Colonic mucosa (tissue), 4 donors: ENCODE data around the gene MTMR10. TPM values are rescaled to one million over a fixed set of nuclear protein-coding genes. Genes with fewer than 3 reads are reported as not detected.

Experiments
- DNase-seq: peaks from one replicate; pipeline ENCODE4 v3.0.0-alpha.2; 2020
- H3K27ac ChIP-seq: fragments of 200-600 bp; one replicate; pipeline ENCODE4 v1.8.0; 2021
- H3K27me3 ChIP-seq: fragments of 200-600 bp; one replicate; pipeline ENCODE4 v1.8.0; 2021
- H3K36me3 ChIP-seq: fragments of 200-600 bp; one replicate; pipeline ENCODE4 v1.8.0; 2021
- H3K4me1 ChIP-seq: fragments of 200-600 bp; one replicate; pipeline ENCODE4 v1.8.0; 2021; ENCODE audit warnings: mild to moderate bottlenecking
- H3K4me3 ChIP-seq: fragments of 200-600 bp; one replicate; pipeline ENCODE4 v1.8.0; 2021
- H3K9ac ChIP-seq, 2 donors: one replicate each; pipeline ENCODE4 v1.7.0; 2013; ENCODE audit warnings: control low read depth in 2 of 2, low read depth in 2 of 2, low read length in 2 of 2
- H3K9me3 ChIP-seq: fragments of 200-600 bp; one replicate; pipeline ENCODE4 v1.8.0; 2021
- intact Hi-C: fragments of 100-400 bp; cut with DNase I; formaldehyde crosslinking; loops from one replicate; pipeline ENCODE4 v1.14.1; 2022
- total RNA-seq, 2 donors: library from RNA; stranded (reverse); fragmentation: NEBNext Ultra II Directional in 1 of 2; extraction: Animal tissue kit (Norgen Biotek cat#: 25700) in 1 of 2; gene quantifications; one replicate each; pipeline ENCODE4 v1.2.1, GENCODE V29; 2021
- TF ChIP-seq, protein P1 (sequence below): fragments of 200-600 bp; IDR thresholded peaks from one replicate; pipeline ENCODE4 v1.8.0; 2022; ENCODE audit warnings: antibody characterized with exemption, mild to moderate bottlenecking
- donor health status: healthy.
- donor health status: DM: no; HTN: no; CAD: no.
- donor health status: DM: no; HTN: no; CAD: no.

Gene MTMR10
- total RNA-seq, 2 donors from 2014 or later: 23.2 to 28.7 TPM

GRCh38 chr15:30924353-30924752 lies 67.1 kb downstream of the MTMR10 start:
- Histone ChIP-seq H3K4me1 (no peaks in the 10 kb centered on the region), H3K9ac (no peak overlapping the region), H3K4me3 (no peak overlapping the region), H3K36me3 (peaks cover 15% of the 10 kb centered on the region), H3K27ac (no peak overlapping the region), H3K9me3 (no peaks in the 10 kb centered on the region), H3K27me3 (no peaks in the 10 kb centered on the region)
- DNase-seq: no peak
- TF ChIP-seq, protein P1, sequence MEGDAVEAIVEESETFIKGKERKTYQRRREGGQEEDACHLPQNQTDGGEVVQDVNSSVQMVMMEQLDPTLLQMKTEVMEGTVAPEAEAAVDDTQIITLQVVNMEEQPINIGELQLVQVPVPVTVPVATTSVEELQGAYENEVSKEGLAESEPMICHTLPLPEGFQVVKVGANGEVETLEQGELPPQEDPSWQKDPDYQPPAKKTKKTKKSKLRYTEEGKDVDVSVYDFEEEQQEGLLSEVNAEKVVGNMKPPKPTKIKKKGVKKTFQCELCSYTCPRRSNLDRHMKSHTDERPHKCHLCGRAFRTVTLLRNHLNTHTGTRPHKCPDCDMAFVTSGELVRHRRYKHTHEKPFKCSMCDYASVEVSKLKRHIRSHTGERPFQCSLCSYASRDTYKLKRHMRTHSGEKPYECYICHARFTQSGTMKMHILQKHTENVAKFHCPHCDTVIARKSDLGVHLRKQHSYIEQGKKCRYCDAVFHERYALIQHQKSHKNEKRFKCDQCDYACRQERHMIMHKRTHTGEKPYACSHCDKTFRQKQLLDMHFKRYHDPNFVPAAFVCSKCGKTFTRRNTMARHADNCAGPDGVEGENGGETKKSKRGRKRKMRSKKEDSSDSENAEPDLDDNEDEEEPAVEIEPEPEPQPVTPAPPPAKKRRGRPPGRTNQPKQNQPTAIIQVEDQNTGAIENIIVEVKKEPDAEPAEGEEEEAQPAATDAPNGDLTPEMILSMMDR: no peak
- intact Hi-C loops: no loop called here

- no peak overlapping the region for H3K9ac ChIP-seq
- DNase-seq: no peak
Observed at GRCh38 chr15:30923429-30923828, 68.0 kb downstream of the MTMR10 start.

GRCh38 chr15:30922480-30923311 lies 68.7 kb downstream of the MTMR10 start:
- peak; percentile 32 for DNase-seq
- H3K4me1 ChIP-seq: no peaks in the 10 kb centered on the region
- H3K27me3 ChIP-seq: no peaks in the 10 kb centered on the region
- H3K36me3 ChIP-seq: peaks cover 12% of the 10 kb centered on the region
- TF ChIP-seq, protein P1: no peak
- no peak overlapping the region for H3K9ac ChIP-seq
- no peak overlapping the region for H3K4me3 ChIP-seq
- H3K9me3 ChIP-seq: no peaks in the 10 kb centered on the region
- intact Hi-C loops: no loop called here
- H3K27ac ChIP-seq: peak overlapping the region; percentile 27

More at GRCh38 chr15:30923429-30923828, 68.0 kb downstream of the MTMR10 start:
- intact Hi-C loops: no loop called here
- peak overlapping the region; percentile 27 for H3K27ac ChIP-seq
- no peaks in the 10 kb centered on the region for H3K4me1 ChIP-seq
- peaks cover 12% of the 10 kb centered on the region for H3K36me3 ChIP-seq
- H3K4me3 ChIP-seq: no peak overlapping the region
- TF ChIP-seq, protein P1: no peak
- H3K9me3 ChIP-seq: no peaks in the 10 kb centered on the region
- H3K27me3 ChIP-seq: no peaks in the 10 kb centered on the region

DNA sequence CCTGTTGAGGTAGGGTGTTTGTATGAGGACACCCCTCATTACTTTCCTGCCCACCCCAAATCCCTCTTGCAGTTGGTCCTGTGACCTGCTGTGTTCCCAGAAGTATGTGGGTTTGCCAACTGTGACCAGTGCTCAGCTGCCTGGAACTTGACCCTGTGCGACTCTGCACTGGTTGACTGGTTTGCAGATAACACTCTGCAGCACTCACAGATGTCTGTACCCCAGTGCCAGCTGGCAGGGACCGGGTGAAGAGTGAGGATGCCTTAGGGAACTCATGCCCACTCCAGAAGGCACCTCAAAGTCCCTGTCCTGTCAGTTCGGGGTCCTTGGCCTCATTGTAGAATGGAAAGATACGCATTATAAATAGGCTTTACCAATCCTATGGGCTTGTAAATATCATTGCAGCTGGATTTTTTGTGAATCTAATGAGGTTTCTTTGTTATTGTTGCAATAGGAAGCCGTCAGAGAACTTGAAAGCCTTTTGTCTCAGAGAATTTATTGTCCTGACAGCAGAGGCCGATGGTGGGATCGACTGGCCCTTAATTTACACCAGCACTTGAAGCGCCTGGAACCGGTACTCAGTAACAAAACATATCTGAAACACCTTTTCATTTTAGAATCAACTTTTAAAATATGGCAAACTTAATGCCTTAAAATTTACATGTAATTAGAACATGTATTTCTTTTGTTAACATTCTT lies 69.5 kb downstream of the MTMR10 start:
- H3K27me3 ChIP-seq: no peaks in the 10 kb centered on the region
- intact Hi-C loops: no loop called here
- no peaks in the 10 kb centered on the region for H3K9me3 ChIP-seq
- DNase-seq: no peak
- no peaks in the 10 kb centered on the region for H3K4me1 ChIP-seq
- H3K27ac ChIP-seq: no peak overlapping the region
- H3K36me3 ChIP-seq: peaks cover 12% of the 10 kb centered on the region
- TF ChIP-seq, protein P1: no peak
- H3K9ac ChIP-seq: no peak overlapping the region
- no peak overlapping the region for H3K4me3 ChIP-seq

DNA sequence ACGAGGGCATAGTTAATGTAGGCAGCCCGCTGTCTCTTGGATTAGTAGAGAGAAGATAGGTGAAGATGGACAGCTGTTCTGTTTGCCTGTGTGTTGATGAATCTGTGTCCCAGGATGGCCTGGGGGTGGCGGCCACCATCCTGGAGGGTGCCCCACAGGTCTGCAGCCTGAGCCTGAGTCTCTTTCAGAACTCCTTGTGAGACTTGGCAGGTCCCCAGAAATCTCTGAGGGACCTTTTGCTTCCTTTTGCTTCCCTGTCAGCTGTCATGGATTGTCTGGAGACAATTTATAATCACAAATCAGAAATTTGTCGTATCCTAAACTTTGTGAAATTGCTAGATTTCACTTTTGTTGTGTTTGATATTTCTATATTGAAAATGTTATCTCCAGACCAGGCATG lies 70.3 kb downstream of the MTMR10 start:
- TF ChIP-seq, protein P1: no peak
- Histone ChIP-seq H3K4me3 (no peak overlapping the region), H3K9me3 (no peaks in the 10 kb centered on the region), H3K36me3 (peaks cover 11% of the 10 kb centered on the region), H3K4me1 (no peaks in the 10 kb centered on the region), H3K27ac (no peak overlapping the region), H3K27me3 (no peaks in the 10 kb centered on the region), H3K9ac (no peak overlapping the region)
- intact Hi-C loops: no loop called here
- DNase-seq: no peak
